ENCODE results near the gene DLK2. TPM values are rescaled to one million over a fixed set of nuclear protein-coding genes. Genes with fewer than 3 reads are reported as not detected.
A peak's percentile ranks its signal among the peaks of the same experiment; 100 is the strongest.

Gene DLK2
- total and polyA plus RNA-seq, 12 donors = 0.28 to 5.1 (median 1.8) TPM; not detected in 1

DNA sequence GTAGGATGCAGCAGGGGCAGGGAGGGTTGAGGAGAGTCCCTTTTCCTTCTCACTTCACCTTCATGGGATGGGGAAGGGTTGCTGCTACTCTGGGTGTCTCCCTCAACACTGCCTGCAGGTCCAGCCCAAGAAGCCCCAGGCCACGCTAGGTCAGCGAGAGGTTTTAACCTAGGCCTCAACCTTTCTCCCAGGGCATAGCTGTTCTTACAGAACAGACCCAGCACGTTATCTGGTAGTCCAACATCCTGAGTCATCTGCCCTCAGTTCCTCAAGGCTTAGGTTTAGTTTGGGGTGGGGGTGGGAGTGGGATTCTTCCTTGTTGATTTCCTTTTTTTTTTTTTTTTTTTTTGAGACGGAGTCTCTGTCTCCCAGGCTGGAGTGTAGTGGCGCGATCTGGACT is 39.0 kb upstream of the DLK2 start:
- DNase-seq (no peak), ATAC-seq (no peak)
- TF ChIP-seq CTCF (IDR thresholded peaks at IDR 0.05) = no peak
- Histone ChIP-seq H3K27ac (peak overlapping the region in 2 of 10 donors; percentile 9 to 12), H3K27me3 (no peaks in the 10 kb centered on the region), H3K9me3 (no peaks in the 10 kb centered on the region), H3K4me3 (no peak overlapping the region), H3K36me3 (peaks cover 0 to 25% (median 10%) of the 10 kb centered on the region in 9 donors), H3K4me1 (peaks cover 0 to 65% (median 33%) of the 10 kb centered on the region in 9 donors)
- 92 to 93% methylated on average over 6 of the region's 6 CpGs for WGBS, 2 donors
- intact Hi-C loops (cut with DNase I) = loop anchor here in 1 of 10 donors (10.0 kb wide), 1 partner anchor 130 kb away; the partner anchor contains the start of gene ZNF318

GRCh38 chr6:43493833-43494232 is 38.5 kb upstream of the DLK2 start:
- H3K9me3 ChIP-seq = no peaks in the 10 kb centered on the region
- 69 to 76% methylated on average over 7 of the region's 7 CpGs for WGBS, 2 donors
- no peak for TF ChIP-seq CTCF (IDR thresholded peaks at IDR 0.05)
- no peaks in the 10 kb centered on the region for H3K27me3 ChIP-seq
- peaks cover 0 to 20% (median 5%) of the 10 kb centered on the region in 9 donors for H3K36me3 ChIP-seq
- no peak for ATAC-seq
- H3K4me1 ChIP-seq = peaks cover 0 to 65% (median 33%) of the 10 kb centered on the region in 9 donors
- intact Hi-C loops (cut with DNase I) = loop anchor here in 2 of 10 donors (2.0 to 10.0 kb wide), 2 partner anchors 39 to 129 kb away; partner anchors contain the start of genes DLK2 (in 1 of the 2) and ZNF318 (in 1 of the 2)
- H3K4me3 ChIP-seq = no peak overlapping the region
- DNase-seq = no peak
- H3K27ac ChIP-seq = peak overlapping the region in 3 of 10 donors; percentile 12 to 74 (median 15)

- peaks cover 0 to 63% (median 31%) of the 10 kb centered on the region in 9 donors for H3K4me1 ChIP-seq
- intact Hi-C loops (cut with DNase I) = loop anchor here in 2 of 10 donors (2.0 to 10.0 kb wide), 2 partner anchors 38 to 128 kb away; partner anchors contain the start of genes DLK2 (in 1 of the 2) and ZNF318 (in 1 of the 2)
- 82 to 93% methylated on average over 2 of the region's 2 CpGs for WGBS, 2 donors
- TF ChIP-seq CTCF (IDR thresholded peaks at IDR 0.05) = no peak
- H3K4me3 ChIP-seq = no peak overlapping the region
- H3K36me3 ChIP-seq = peaks cover 0 to 18% (median 0%) of the 10 kb centered on the region in 9 donors
- no peak for DNase-seq
- H3K27me3 ChIP-seq = no peaks in the 10 kb centered on the region
- peak overlapping the region in 3 of 10 donors; percentile 15 to 84 (median 74) for H3K27ac ChIP-seq
- no peak for ATAC-seq
- H3K9me3 ChIP-seq = no peaks in the 10 kb centered on the region
Measured at GRCh38 chr6:43493230-43493629, 37.9 kb upstream of the DLK2 start.

- intact Hi-C loops (cut with DNase I) = loop anchor here in 2 of 10 donors (2.0 to 10.0 kb wide), 2 partner anchors 38 to 128 kb away; partner anchors contain the start of genes DLK2 (in 1 of the 2) and ZNF318 (in 1 of the 2)
- Histone ChIP-seq H3K4me3 (no peak overlapping the region), H3K36me3 (peaks cover 0 to 14% (median 0%) of the 10 kb centered on the region in 9 donors), H3K27ac (peak overlapping the region in 5 of 10 donors; percentile 5 to 84 (median 53)), H3K9me3 (no peaks in the 10 kb centered on the region), H3K27me3 (no peaks in the 10 kb centered on the region), H3K4me1 (peaks cover 0 to 58% (median 31%) of the 10 kb centered on the region in 9 donors)
- WGBS, 2 donors = 46 to 50% methylated on average over 3 of the region's 3 CpGs
- DNase-seq (no peak), ATAC-seq (peak in 6 of 8 donors; percentile 6 to 23 (median 16))
- no peak for TF ChIP-seq CTCF (IDR thresholded peaks at IDR 0.05)
Measured at GRCh38 chr6:43492673-43493072, 37.3 kb upstream of the DLK2 start.
